NCI-H345 (cell line): ENCODE data around the gene NSG1.
"Not testable (repeated sequence)": the region's sequence is repeated elsewhere in the genome, so short reads cannot be mapped to it uniquely, and the experiment has no call there.

Experiments
- DNase-seq: peaks from one replicate; lab custom pipeline; 2025; lab: John Stamatoyannopoulos, UW

Gene NSG1

GRCh38 chr4:4436244-4436823 lies 49.4 kb downstream of the NSG1 start:
- DNase-seq: no peak

GRCh38 chr4:4437798-4438470 lies 51.0 kb downstream of the NSG1 start:
- no peak for DNase-seq

- no peak for DNase-seq
These were observed 52.0 kb downstream of the NSG1 start for GRCh38 chr4:4438891-4439290.

- no peak for DNase-seq
These were observed 52.9 kb downstream of the NSG1 start for GRCh38 chr4:4439782-4440181.

- no peak for DNase-seq
These were observed 53.6 kb downstream of the NSG1 start for GRCh38 chr4:4440333-4441061.

GRCh38 chr4:4443821-4444220 lies 56.9 kb downstream of the NSG1 start:
- no peak for DNase-seq

- no peak for DNase-seq
These were observed 59.5 kb downstream of the NSG1 start for GRCh38 chr4:4446434-4446833.

- DNase-seq: peak; percentile 43
These were observed 68.4 kb downstream of the NSG1 start for GRCh38 chr4:4455210-4455865.

GRCh38 chr4:4456351-4456750 lies 69.4 kb downstream of the NSG1 start:
- DNase-seq: no peak

- no peak for DNase-seq
These were observed 70.1 kb downstream of the NSG1 start for GRCh38 chr4:4456816-4457578.

- DNase-seq: no peak
These were observed 71.1 kb downstream of the NSG1 start for GRCh38 chr4:4457803-4458553.

GRCh38 chr4:4459181-4459580 lies 72.3 kb downstream of the NSG1 start:
- DNase-seq: no peak

GRCh38 chr4:4460759-4461158 lies 73.9 kb downstream of the NSG1 start:
- no peak for DNase-seq

- DNase-seq: no peak
These were observed 74.3 kb downstream of the NSG1 start for GRCh38 chr4:4461178-4461577.

- no peak for DNase-seq
These were observed 74.9 kb downstream of the NSG1 start for GRCh38 chr4:4461850-4462249.

GRCh38 chr4:4462970-4463369 lies 76.1 kb downstream of the NSG1 start:
- peak; percentile 1 for DNase-seq

GRCh38 chr4:4465238-4465637 lies 78.3 kb downstream of the NSG1 start:
- DNase-seq: not testable (repeated sequence)
